CD4-positive, CD25-positive, alpha-beta regulatory T cell (primary cell): Measurements from ENCODE around the gene CIBAR2. TPM values are rescaled to one million over a fixed set of nuclear protein-coding genes. Genes with fewer than 3 reads are reported as not detected.
"Not testable (repeated sequence)": the region's sequence is repeated elsewhere in the genome, so short reads cannot be mapped to it uniquely, and the experiment has no call there.

Experiments used
- ATAC-seq, 2 donors: fragments of 150-1000 bp; cut with Tn5 transposase; one replicate each; pipeline ENCODE4 v1.10.0; 2021; ENCODE audit warnings: low read depth in 2 of 2, moderate number of reproducible peaks in 2 of 2, moderate library complexity in 1 of 2
- DNase-seq, 3 donors: peaks; one replicate each; pipeline versions ENCODE4 v3.0.0 to v3.0.0-alpha.2; 2012 to 2022; ENCODE audit warnings: mixed read lengths in 1 of 3
- H3K27ac ChIP-seq: one replicate; pipeline ENCODE4 v1.7.0; 2013; ENCODE audit warnings: mild to moderate bottlenecking, low read length; ENCODE audit not compliant: insufficient read depth, poor library complexity, severe bottlenecking
- H3K27me3 ChIP-seq: one replicate; pipeline ENCODE4 v1.7.0; 2013; ENCODE audit warnings: low read length; ENCODE audit not compliant: control insufficient read depth, insufficient read depth
- H3K36me3 ChIP-seq: one replicate; pipeline ENCODE4 v1.7.0; 2013; ENCODE audit warnings: mild to moderate bottlenecking, low read length, moderate library complexity; ENCODE audit not compliant: control insufficient read depth, insufficient read depth
- H3K4me1 ChIP-seq: 2 replicates; pipeline ENCODE4 v1.7.0; 2013; ENCODE audit warnings: mild to moderate bottlenecking, low read length; ENCODE audit not compliant: insufficient read depth, control insufficient read depth, poor library complexity, severe bottlenecking
- H3K4me3 ChIP-seq: one replicate; pipeline ENCODE4 v1.7.0; 2013; ENCODE audit warnings: low read depth, mild to moderate bottlenecking, low read length, moderate library complexity
- H3K9me3 ChIP-seq, 2 experiments: 1 replicate in 1 of 2; 2 replicates in 1 of 2; pipeline ENCODE4 v1.7.0; 2013; ENCODE audit warnings: low read length in 2 of 2, mild to moderate bottlenecking in 1 of 2, moderate library complexity in 1 of 2; ENCODE audit not compliant: control insufficient read depth in 2 of 2
- H3K27ac Mint-ChIP-seq, 3 donors: one replicate each; pipeline ENCODE4 v1.8.0; 2020 to 2022; ENCODE audit warnings: mild to moderate bottlenecking in 3 of 3, mixed read lengths in 3 of 3, moderate library complexity in 2 of 3
- H3K27me3 Mint-ChIP-seq: one replicate; pipeline ENCODE4 v1.8.0; 2022; ENCODE audit warnings: mild to moderate bottlenecking, mixed read lengths
- H3K36me3 Mint-ChIP-seq: one replicate; pipeline ENCODE4 v1.8.0; 2020; ENCODE audit warnings: mixed read lengths
- H3K4me1 Mint-ChIP-seq, 4 donors: one replicate each; pipeline ENCODE4 v1.8.0; 2020 to 2022; ENCODE audit warnings: mixed read lengths in 4 of 4, mild to moderate bottlenecking in 1 of 4
- H3K4me3 Mint-ChIP-seq, 4 donors: one replicate each; pipeline ENCODE4 v1.8.0; 2020 to 2022; ENCODE audit warnings: mild to moderate bottlenecking in 4 of 4, mixed read lengths in 4 of 4, moderate library complexity in 3 of 4
- H3K9me3 Mint-ChIP-seq, 7 donors: one replicate each; pipeline ENCODE4 v1.8.0; 2020 to 2022; ENCODE audit warnings: mixed read lengths in 7 of 7, mild to moderate bottlenecking in 3 of 7, moderate library complexity in 2 of 7
- polyA plus RNA-seq, 4 donors: library from polyadenylated mRNA; unstranded; fragments of 300-500 nt; fragmentation: Illumina TruSeq; gene quantifications; one replicate each; pipeline ENCODE4 v1.2.3, GENCODE V29; 2021
- total RNA-seq: library from RNA; stranded (reverse); gene quantifications from one replicate; pipeline ENCODE4 v1.2.3, GENCODE V29; 2022

Gene CIBAR2
- total and polyA plus RNA-seq, 5 donors from 2014 or later: not detected

- Mint-ChIP-seq H3K4me1 (peaks cover 6 to 29% (median 15%) of the 10 kb centered on the region in 4 donors), H3K27ac (peak overlapping the region; percentile 82 to 93 (median 86)), H3K9me3 (no peaks in the 10 kb centered on the region), H3K4me3 (peak overlapping the region in 3 of 4 donors; percentile 41 to 82 (median 59)), H3K27me3 (no peaks in the 10 kb centered on the region), H3K36me3 (peaks cover 8% of the 10 kb centered on the region)
- no peaks in the 10 kb centered on the region for H3K27me3 ChIP-seq
- peaks cover 22% of the 10 kb centered on the region for H3K4me1 ChIP-seq
- no peaks in the 10 kb centered on the region for H3K9me3 ChIP-seq
- no peak overlapping the region for H3K27ac ChIP-seq
- no peaks in the 10 kb centered on the region for H3K36me3 ChIP-seq
- H3K4me3 ChIP-seq: no peak overlapping the region
- no peak for DNase-seq
- no peak for ATAC-seq
Measured at GRCh38 chr16:85057212-85057889, 54.9 kb downstream of the CIBAR2 start.

DNA sequence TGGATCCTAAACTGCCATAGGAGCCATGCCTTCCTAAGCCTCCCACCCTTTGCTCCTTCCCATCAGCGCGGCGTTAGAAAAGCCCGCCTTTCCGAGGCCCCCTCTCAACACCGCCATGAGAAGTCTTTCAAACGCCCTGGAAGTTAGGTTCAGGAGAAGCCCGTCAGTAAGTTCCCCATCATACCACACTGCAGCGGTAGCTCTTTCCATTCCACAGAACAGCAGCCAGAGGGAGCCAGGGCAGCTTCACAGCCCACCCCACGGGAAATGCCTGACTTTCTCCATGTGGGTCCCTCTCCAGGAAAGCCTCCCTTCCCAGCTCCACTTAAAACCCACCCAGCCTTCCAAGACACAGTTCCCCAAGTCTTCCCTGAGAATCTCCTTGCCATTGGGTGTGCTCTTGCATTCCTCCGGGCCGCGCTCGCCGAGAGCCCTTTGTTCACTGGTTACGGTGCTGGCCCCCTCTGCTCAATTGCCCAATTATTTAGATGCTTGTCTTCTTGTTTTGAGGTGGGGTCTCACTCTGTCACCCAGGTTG, 56.0 kb downstream of the CIBAR2 start:
- H3K9me3 Mint-ChIP-seq: no peaks in the 10 kb centered on the region
- H3K9me3 ChIP-seq: no peaks in the 10 kb centered on the region
- H3K27me3 ChIP-seq: no peaks in the 10 kb centered on the region
- peak overlapping the region; percentile 80 for H3K4me3 ChIP-seq
- no peaks in the 10 kb centered on the region for H3K36me3 ChIP-seq
- H3K27ac Mint-ChIP-seq: peak overlapping the region; percentile 91 to 97 (median 93)
- peaks cover 6 to 29% (median 15%) of the 10 kb centered on the region in 4 donors for H3K4me1 Mint-ChIP-seq
- peak overlapping the region; percentile 57 for H3K27ac ChIP-seq
- H3K27me3 Mint-ChIP-seq: no peaks in the 10 kb centered on the region
- peak overlapping the region in 3 of 4 donors; percentile 81 to 84 (median 82) for H3K4me3 Mint-ChIP-seq
- peaks cover 8% of the 10 kb centered on the region for H3K36me3 Mint-ChIP-seq
- H3K4me1 ChIP-seq: peaks cover 22% of the 10 kb centered on the region
- ATAC-seq (no peak), DNase-seq (no peak)

DNA sequence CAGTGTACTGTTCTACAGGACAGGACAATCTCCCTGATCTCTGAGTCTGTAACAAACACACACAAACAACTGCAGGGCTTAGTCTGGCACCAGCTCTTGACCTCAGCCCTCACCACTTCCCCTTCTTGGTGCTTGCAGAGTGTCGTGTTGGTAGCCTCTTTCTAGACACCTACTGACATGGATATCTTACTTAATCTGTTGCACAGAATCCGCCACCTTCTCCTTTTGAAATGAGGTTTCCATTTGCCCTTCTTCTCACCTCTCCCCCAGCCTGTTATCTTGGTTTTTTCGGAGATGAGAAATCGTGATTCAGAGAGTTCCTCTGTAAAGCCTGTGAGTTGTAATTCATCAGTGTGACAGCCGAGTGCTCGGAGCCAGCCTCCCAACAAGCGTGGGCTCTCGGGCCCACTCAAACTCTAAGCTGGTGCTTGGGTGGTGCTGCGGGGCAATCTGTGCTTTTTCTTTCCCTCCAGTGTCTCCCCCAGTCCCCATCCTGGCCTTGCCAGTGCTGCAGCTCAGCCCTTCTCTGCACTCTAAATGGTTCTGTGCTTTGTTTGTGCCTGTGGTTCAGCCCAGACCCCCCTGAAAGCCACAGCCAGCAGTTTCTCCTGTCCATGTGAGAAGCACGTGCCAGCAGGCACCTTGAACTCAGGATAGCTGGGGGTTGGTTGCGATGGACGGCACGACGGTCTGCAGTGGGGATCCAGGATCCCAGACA, 56.6 kb downstream of the CIBAR2 start:
- peak overlapping the region; percentile 80 for H3K4me3 ChIP-seq
- no peaks in the 10 kb centered on the region for H3K9me3 Mint-ChIP-seq
- ATAC-seq: peak; percentile 88 to 94
- H3K36me3 Mint-ChIP-seq: peaks cover 8% of the 10 kb centered on the region
- no peaks in the 10 kb centered on the region for H3K9me3 ChIP-seq
- H3K27me3 Mint-ChIP-seq: no peaks in the 10 kb centered on the region
- no peaks in the 10 kb centered on the region for H3K27me3 ChIP-seq
- H3K4me1 ChIP-seq: peaks cover 22% of the 10 kb centered on the region
- peak; percentile 8 to 88 (median 56) for DNase-seq
- H3K27ac Mint-ChIP-seq: peak overlapping the region; percentile 91 to 97 (median 93)
- H3K4me3 Mint-ChIP-seq: peak overlapping the region; percentile 81 to 85 (median 83)
- peaks cover 6 to 29% (median 15%) of the 10 kb centered on the region in 4 donors for H3K4me1 Mint-ChIP-seq
- H3K36me3 ChIP-seq: no peaks in the 10 kb centered on the region
- peak overlapping the region; percentile 57 for H3K27ac ChIP-seq

DNA sequence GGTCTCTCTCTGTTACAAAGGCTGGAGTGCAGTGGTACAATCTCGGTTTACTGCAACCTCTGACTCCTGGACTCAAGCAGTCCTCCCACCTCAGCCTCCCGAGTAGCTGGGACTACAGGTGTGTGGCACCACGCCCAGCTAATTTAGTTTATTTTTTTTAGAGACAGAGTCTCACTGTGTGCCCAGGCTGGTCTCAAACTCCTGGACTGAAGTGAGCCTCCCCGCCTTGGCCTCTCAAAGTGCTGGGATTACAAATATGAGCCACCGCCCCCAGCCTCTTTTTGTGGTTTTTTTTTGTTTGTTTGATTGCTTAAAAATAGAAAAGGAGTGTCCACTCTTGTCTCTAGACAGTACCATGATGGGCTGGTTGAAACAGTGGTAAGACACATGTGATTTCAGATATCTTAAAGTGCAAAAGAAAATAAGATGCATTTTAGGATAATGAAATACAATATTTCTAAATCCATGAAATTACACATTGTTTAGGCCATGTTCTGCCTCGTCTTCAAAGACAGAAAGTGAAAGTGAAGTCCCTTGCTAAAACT, 57.3 kb downstream of the CIBAR2 start:
- Histone ChIP-seq H3K27me3 (no peaks in the 10 kb centered on the region), H3K36me3 (no peaks in the 10 kb centered on the region), H3K4me3 (peak overlapping the region; percentile 80), H3K9me3 (no peaks in the 10 kb centered on the region), H3K27ac (no peak overlapping the region), H3K4me1 (peaks cover 22% of the 10 kb centered on the region)
- ATAC-seq (no peak), DNase-seq (no peak)
- Mint-ChIP-seq H3K4me3 (peak overlapping the region; percentile 50 to 85 (median 82)), H3K27me3 (no peaks in the 10 kb centered on the region), H3K36me3 (peaks cover 8% of the 10 kb centered on the region), H3K9me3 (no peaks in the 10 kb centered on the region), H3K4me1 (peaks cover 6 to 29% (median 15%) of the 10 kb centered on the region in 4 donors), H3K27ac (peak overlapping the region; percentile 69 to 93 (median 91))

GRCh38 chr16:85054321-85054720, 58.0 kb downstream of the CIBAR2 start:
- not testable (repeated sequence) for H3K27me3 ChIP-seq, ATAC-seq, H3K36me3 Mint-ChIP-seq, H3K4me3 ChIP-seq, H3K9me3 ChIP-seq, H3K9me3 Mint-ChIP-seq, H3K27ac ChIP-seq, H3K4me3 Mint-ChIP-seq, H3K27me3 Mint-ChIP-seq, DNase-seq, H3K36me3 ChIP-seq
- Mint-ChIP-seq H3K27ac (peak overlapping the region in 1 of 3 donors; percentile 47), H3K4me1 (peaks cover 6 to 29% (median 15%) of the 10 kb centered on the region in 4 donors)
- peaks cover 22% of the 10 kb centered on the region for H3K4me1 ChIP-seq

DNA sequence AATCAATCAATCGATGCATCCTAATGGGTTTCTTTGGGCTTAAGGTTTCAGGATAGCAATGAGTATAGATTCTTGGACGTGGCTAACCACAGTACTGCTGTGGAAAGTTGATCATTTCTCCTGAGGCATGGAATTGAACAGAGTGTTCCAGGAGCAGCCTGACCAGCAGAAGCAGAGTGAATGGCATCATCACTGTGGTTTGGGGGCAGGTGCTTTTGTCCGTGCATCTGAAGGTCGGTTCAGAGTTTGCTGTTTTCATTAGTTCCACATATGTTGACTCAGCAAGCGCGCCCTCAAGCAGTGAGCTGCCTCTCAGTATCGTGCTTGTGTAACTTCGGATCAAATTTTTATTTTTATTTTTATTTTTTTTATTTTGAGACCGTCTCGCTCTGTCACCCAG, 59.7 kb downstream of the CIBAR2 start:
- Mint-ChIP-seq H3K9me3 (no peaks in the 10 kb centered on the region), H3K36me3 (peaks cover 14% of the 10 kb centered on the region), H3K4me1 (peaks cover 6 to 25% (median 15%) of the 10 kb centered on the region in 4 donors), H3K4me3 (no peak overlapping the region), H3K27ac (no peak overlapping the region), H3K27me3 (no peaks in the 10 kb centered on the region)
- no peak overlapping the region for H3K4me3 ChIP-seq
- H3K4me1 ChIP-seq: peaks cover 22% of the 10 kb centered on the region
- H3K27ac ChIP-seq: no peak overlapping the region
- ATAC-seq: no peak
- H3K9me3 ChIP-seq: no peaks in the 10 kb centered on the region
- no peaks in the 10 kb centered on the region for H3K36me3 ChIP-seq
- H3K27me3 ChIP-seq: no peaks in the 10 kb centered on the region
- DNase-seq: no peak

DNA sequence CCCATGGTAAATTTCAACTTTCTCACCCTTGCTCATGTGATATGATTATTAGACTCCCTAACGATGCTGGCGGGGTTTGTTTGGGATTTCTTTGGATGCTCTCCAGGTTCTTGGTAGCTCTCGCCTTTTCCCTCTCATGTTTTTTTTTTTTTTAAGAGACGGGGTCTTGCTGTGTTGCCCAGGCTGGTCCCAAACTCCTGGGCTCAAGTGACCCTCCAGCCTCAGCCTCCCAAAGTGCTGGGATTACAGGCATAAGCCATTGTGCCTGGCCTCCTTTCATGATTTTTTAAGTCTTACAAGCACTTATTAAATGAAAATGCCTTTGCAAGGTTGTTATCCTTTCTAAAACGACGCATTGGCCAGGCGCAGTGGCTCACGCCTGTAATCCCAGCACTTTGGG, 60.6 kb downstream of the CIBAR2 start:
- Mint-ChIP-seq H3K27me3 (no peaks in the 10 kb centered on the region), H3K36me3 (peaks cover 14% of the 10 kb centered on the region), H3K4me1 (peaks cover 7 to 22% (median 14%) of the 10 kb centered on the region in 4 donors), H3K27ac (peak overlapping the region in 1 of 3 donors; percentile 76), H3K4me3 (no peak overlapping the region), H3K9me3 (no peaks in the 10 kb centered on the region)
- Histone ChIP-seq H3K4me3 (no peak overlapping the region), H3K4me1 (peaks cover 20% of the 10 kb centered on the region), H3K9me3 (no peaks in the 10 kb centered on the region), H3K27ac (no peak overlapping the region), H3K27me3 (no peaks in the 10 kb centered on the region), H3K36me3 (no peaks in the 10 kb centered on the region)
- ATAC-seq: no peak
- DNase-seq: no peak
